GM21576 (cell line): ENCODE data around the gene KSR2.
"Not testable (repeated sequence)": the region's sequence is repeated elsewhere in the genome, so short reads cannot be mapped to it uniquely, and the experiment has no call there.

ENCODE experiments used
- ATAC-seq: cut with Tn5 transposase; IDR thresholded peaks from one replicate; pipeline ENCODE4 v1.9.1; 2021; ENCODE audit warnings: mild to moderate bottlenecking, moderate library complexity; ENCODE audit not compliant: unreplicated experiment

Gene KSR2

GRCh38 chr12:117860787-117861290, 108.0 kb downstream of the KSR2 start:
- not testable (repeated sequence) for ATAC-seq

GRCh38 chr12:117860111-117860510, 108.7 kb downstream of the KSR2 start:
- ATAC-seq: no peak

GRCh38 chr12:117857632-117858612, 110.9 kb downstream of the KSR2 start:
- ATAC-seq: no peak

GRCh38 chr12:117857139-117857538, 111.7 kb downstream of the KSR2 start:
- ATAC-seq: not testable (repeated sequence)

- no peak for ATAC-seq
Measured at GRCh38 chr12:117855165-117855564, 113.6 kb downstream of the KSR2 start.

- ATAC-seq: no peak
Measured at GRCh38 chr12:117854339-117855012, 114.3 kb downstream of the KSR2 start.

GRCh38 chr12:117853600-117853999, 115.2 kb downstream of the KSR2 start:
- ATAC-seq: no peak

GRCh38 chr12:117850048-117850447, 118.7 kb downstream of the KSR2 start:
- no peak for ATAC-seq

GRCh38 chr12:117847371-117847770, 121.4 kb downstream of the KSR2 start:
- no peak for ATAC-seq

- no peak for ATAC-seq
Measured at GRCh38 chr12:117845271-117845904, 123.4 kb downstream of the KSR2 start.

- ATAC-seq: no peak
Measured at GRCh38 chr12:117844114-117844830, 124.5 kb downstream of the KSR2 start.

GRCh38 chr12:117842630-117843029, 126.2 kb downstream of the KSR2 start:
- no peak for ATAC-seq

GRCh38 chr12:117842220-117842619, 126.6 kb downstream of the KSR2 start:
- ATAC-seq: no peak

- no peak for ATAC-seq
Measured at GRCh38 chr12:117837737-117838050, 131.1 kb downstream of the KSR2 start.

GRCh38 chr12:117836999-117837736, 131.6 kb downstream of the KSR2 start:
- ATAC-seq: peak; percentile 69

- no peak for ATAC-seq
Measured at GRCh38 chr12:117836476-117836875, 132.3 kb downstream of the KSR2 start.

GRCh38 chr12:117835156-117835555, 133.6 kb downstream of the KSR2 start:
- ATAC-seq: no peak

- ATAC-seq: no peak
Measured at GRCh38 chr12:117832459-117833457, 136.0 kb downstream of the KSR2 start.

GRCh38 chr12:117830471-117830870, 138.3 kb downstream of the KSR2 start:
- no peak for ATAC-seq
